Colonic mucosa (tissue), 4 donors: ENCODE data around the gene RIMOC1. TPM values are rescaled to one million over a fixed set of nuclear protein-coding genes. Genes with fewer than 3 reads are reported as not detected.

Source experiments
- DNase-seq: peaks from one replicate; pipeline ENCODE4 v3.0.0-alpha.2; 2020
- H3K27ac ChIP-seq: fragments of 200-600 bp; one replicate; pipeline ENCODE4 v1.8.0; 2021
- H3K27me3 ChIP-seq: fragments of 200-600 bp; one replicate; pipeline ENCODE4 v1.8.0; 2021
- H3K36me3 ChIP-seq: fragments of 200-600 bp; one replicate; pipeline ENCODE4 v1.8.0; 2021
- H3K4me1 ChIP-seq: fragments of 200-600 bp; one replicate; pipeline ENCODE4 v1.8.0; 2021; ENCODE audit warnings: mild to moderate bottlenecking
- H3K4me3 ChIP-seq: fragments of 200-600 bp; one replicate; pipeline ENCODE4 v1.8.0; 2021
- H3K9ac ChIP-seq, 2 donors: one replicate each; pipeline ENCODE4 v1.7.0; 2013; ENCODE audit warnings: control low read depth in 2 of 2, low read depth in 2 of 2, low read length in 2 of 2
- H3K9me3 ChIP-seq: fragments of 200-600 bp; one replicate; pipeline ENCODE4 v1.8.0; 2021
- intact Hi-C: fragments of 100-400 bp; cut with DNase I; formaldehyde crosslinking; loops from one replicate; pipeline ENCODE4 v1.14.1; 2022
- total RNA-seq, 2 donors: library from RNA; stranded (reverse); fragmentation: NEBNext Ultra II Directional in 1 of 2; extraction: Animal tissue kit (Norgen Biotek cat#: 25700) in 1 of 2; gene quantifications; one replicate each; pipeline ENCODE4 v1.2.1, GENCODE V29; 2021
- TF ChIP-seq, protein P1 (sequence below): fragments of 200-600 bp; IDR thresholded peaks from one replicate; pipeline ENCODE4 v1.8.0; 2022; ENCODE audit warnings: antibody characterized with exemption, mild to moderate bottlenecking
- donor health status: healthy.
- donor health status: DM: no; HTN: no; CAD: no.
- donor health status: DM: no; HTN: no; CAD: no.

RIMOC1 gene
- total RNA-seq, 2 donors from 2014 or later = 23.1 to 29.7 TPM

DNA sequence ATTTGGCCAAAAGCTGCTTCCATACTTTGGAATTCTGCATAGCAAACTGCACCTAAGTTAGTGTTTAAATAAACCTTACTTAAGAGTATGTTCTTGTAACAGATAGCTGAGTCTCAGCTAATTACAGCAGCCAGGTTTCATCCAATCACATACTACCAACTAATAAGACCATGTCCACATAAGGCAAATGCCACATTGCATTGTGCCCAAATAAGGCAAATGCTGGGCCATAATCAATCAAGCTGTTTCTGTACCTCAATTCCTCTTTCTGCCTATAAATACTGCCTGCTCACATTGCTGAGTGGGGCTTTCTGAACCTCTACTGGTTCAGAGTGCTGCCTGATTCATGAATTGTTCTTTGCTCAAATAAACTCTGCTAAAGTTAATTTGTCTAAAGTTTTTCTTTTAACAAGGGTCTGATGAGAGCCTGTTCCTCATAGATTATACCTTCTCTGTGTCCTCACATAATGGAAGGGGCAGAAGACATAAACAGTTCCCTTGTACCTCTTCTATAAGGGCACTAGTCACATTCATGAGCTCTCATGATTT, 29.6 kb upstream of the RIMOC1 start:
- Histone ChIP-seq H3K36me3 (no peaks in the 10 kb centered on the region), H3K9ac (no peak overlapping the region), H3K4me1 (no peaks in the 10 kb centered on the region), H3K27me3 (no peaks in the 10 kb centered on the region), H3K9me3 (no peaks in the 10 kb centered on the region), H3K27ac (no peak overlapping the region), H3K4me3 (no peak overlapping the region)
- intact Hi-C loops = loop anchor here (5.0 kb wide), 1 partner anchor 53 kb away; the partner anchor contains the start of gene FBXO4
- TF ChIP-seq, protein P1, sequence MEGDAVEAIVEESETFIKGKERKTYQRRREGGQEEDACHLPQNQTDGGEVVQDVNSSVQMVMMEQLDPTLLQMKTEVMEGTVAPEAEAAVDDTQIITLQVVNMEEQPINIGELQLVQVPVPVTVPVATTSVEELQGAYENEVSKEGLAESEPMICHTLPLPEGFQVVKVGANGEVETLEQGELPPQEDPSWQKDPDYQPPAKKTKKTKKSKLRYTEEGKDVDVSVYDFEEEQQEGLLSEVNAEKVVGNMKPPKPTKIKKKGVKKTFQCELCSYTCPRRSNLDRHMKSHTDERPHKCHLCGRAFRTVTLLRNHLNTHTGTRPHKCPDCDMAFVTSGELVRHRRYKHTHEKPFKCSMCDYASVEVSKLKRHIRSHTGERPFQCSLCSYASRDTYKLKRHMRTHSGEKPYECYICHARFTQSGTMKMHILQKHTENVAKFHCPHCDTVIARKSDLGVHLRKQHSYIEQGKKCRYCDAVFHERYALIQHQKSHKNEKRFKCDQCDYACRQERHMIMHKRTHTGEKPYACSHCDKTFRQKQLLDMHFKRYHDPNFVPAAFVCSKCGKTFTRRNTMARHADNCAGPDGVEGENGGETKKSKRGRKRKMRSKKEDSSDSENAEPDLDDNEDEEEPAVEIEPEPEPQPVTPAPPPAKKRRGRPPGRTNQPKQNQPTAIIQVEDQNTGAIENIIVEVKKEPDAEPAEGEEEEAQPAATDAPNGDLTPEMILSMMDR = no peak
- no peak for DNase-seq

GRCh38 chr5:41875121-41875520, 29.0 kb upstream of the RIMOC1 start:
- no peaks in the 10 kb centered on the region for H3K9me3 ChIP-seq
- H3K9ac ChIP-seq = no peak overlapping the region
- H3K27ac ChIP-seq = no peak overlapping the region
- H3K4me1 ChIP-seq = no peaks in the 10 kb centered on the region
- TF ChIP-seq, protein P1 = no peak
- H3K36me3 ChIP-seq = no peaks in the 10 kb centered on the region
- H3K27me3 ChIP-seq = no peaks in the 10 kb centered on the region
- H3K4me3 ChIP-seq = no peak overlapping the region
- intact Hi-C loops = no loop called here
- DNase-seq = no peak

GRCh38 chr5:41876678-41877077, 27.5 kb upstream of the RIMOC1 start:
- Histone ChIP-seq H3K9me3 (no peaks in the 10 kb centered on the region), H3K4me1 (no peaks in the 10 kb centered on the region), H3K36me3 (no peaks in the 10 kb centered on the region), H3K9ac (no peak overlapping the region), H3K27me3 (no peaks in the 10 kb centered on the region), H3K4me3 (no peak overlapping the region), H3K27ac (no peak overlapping the region)
- DNase-seq = no peak
- TF ChIP-seq, protein P1 = no peak
- intact Hi-C loops = no loop called here

GRCh38 chr5:41877408-41877807, 26.7 kb upstream of the RIMOC1 start:
- intact Hi-C loops = no loop called here
- Histone ChIP-seq H3K9me3 (no peaks in the 10 kb centered on the region), H3K36me3 (no peaks in the 10 kb centered on the region), H3K27me3 (no peaks in the 10 kb centered on the region), H3K27ac (no peak overlapping the region), H3K9ac (no peak overlapping the region), H3K4me1 (no peaks in the 10 kb centered on the region), H3K4me3 (no peak overlapping the region)
- DNase-seq = no peak
- TF ChIP-seq, protein P1 = no peak

DNA sequence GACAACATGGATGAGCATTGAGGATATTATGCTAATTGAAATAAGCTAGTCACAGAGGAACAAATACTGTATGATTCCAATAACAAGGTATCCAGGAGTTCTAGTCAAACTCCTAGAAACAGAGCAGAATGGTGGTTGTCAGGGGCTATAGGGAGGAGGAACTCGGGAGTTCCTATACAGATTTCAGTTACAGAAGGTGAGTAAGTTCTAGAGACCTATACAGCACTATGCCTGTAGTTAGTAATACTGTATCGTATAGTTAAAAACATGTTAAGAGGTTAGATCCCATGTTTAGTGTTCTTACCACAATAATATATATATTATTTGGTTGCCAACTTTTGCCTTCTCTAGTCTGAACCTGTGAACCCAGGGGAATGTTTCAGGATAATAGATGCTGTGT, 26.0 kb upstream of the RIMOC1 start:
- Histone ChIP-seq H3K27me3 (no peaks in the 10 kb centered on the region), H3K27ac (no peak overlapping the region), H3K4me1 (no peaks in the 10 kb centered on the region), H3K9ac (no peak overlapping the region), H3K36me3 (no peaks in the 10 kb centered on the region), H3K4me3 (no peak overlapping the region), H3K9me3 (no peaks in the 10 kb centered on the region)
- intact Hi-C loops = no loop called here
- TF ChIP-seq, protein P1 = no peak
- no peak for DNase-seq
